GM19035 (cell line): ENCODE measurements around the gene MAN1C1.

Source experiments
- ATAC-seq: cut with Tn5 transposase; IDR thresholded peaks from one replicate; pipeline ENCODE4 v1.9.1; 2021; ENCODE audit not compliant: unreplicated experiment

MAN1C1 gene

GRCh38 chr1:25675729-25676476, 59.3 kb downstream of the MAN1C1 start:
- ATAC-seq, result peak; percentile 93

GRCh38 chr1:25676488-25676887, 59.9 kb downstream of the MAN1C1 start:
- ATAC-seq, result peak; percentile 14

GRCh38 chr1:25677193-25677773, 60.7 kb downstream of the MAN1C1 start:
- no peak for ATAC-seq

GRCh38 chr1:25679171-25679570, 62.6 kb downstream of the MAN1C1 start:
- ATAC-seq, result no peak

GRCh38 chr1:25680701-25681100, 64.1 kb downstream of the MAN1C1 start:
- ATAC-seq, result no peak

- ATAC-seq, result no peak
These were observed 65.5 kb downstream of the MAN1C1 start for GRCh38 chr1:25682059-25682601.

- no peak for ATAC-seq
These were observed 66.6 kb downstream of the MAN1C1 start for GRCh38 chr1:25683177-25683576.

GRCh38 chr1:25683731-25684130, 67.1 kb downstream of the MAN1C1 start:
- ATAC-seq, result no peak

GRCh38 chr1:25684216-25684965, 67.8 kb downstream of the MAN1C1 start:
- ATAC-seq, result no peak

GRCh38 chr1:25685211-25685750, 68.7 kb downstream of the MAN1C1 start:
- no peak for ATAC-seq

GRCh38 chr1:25685938-25686665, 69.5 kb downstream of the MAN1C1 start:
- no peak for ATAC-seq

- ATAC-seq, result no peak
These were observed 70.8 kb downstream of the MAN1C1 start for GRCh38 chr1:25687221-25688017.

- no peak for ATAC-seq
These were observed 72.0 kb downstream of the MAN1C1 start for GRCh38 chr1:25688390-25689119.

GRCh38 chr1:25689686-25690381, 73.2 kb downstream of the MAN1C1 start:
- ATAC-seq, result no peak

- no peak for ATAC-seq
These were observed 73.9 kb downstream of the MAN1C1 start for GRCh38 chr1:25690396-25690956.

- ATAC-seq, result no peak
These were observed 74.6 kb downstream of the MAN1C1 start for GRCh38 chr1:25691211-25691610.

- ATAC-seq, result no peak
These were observed 76.0 kb downstream of the MAN1C1 start for GRCh38 chr1:25692560-25692959.
